Calu3 (cell line): ENCODE measurements around the gene BCL3. TPM values are rescaled to one million over a fixed set of nuclear protein-coding genes. Genes with fewer than 3 reads are reported as not detected.

ENCODE experiments used
- BruUV-seq: library from RNA; stranded (reverse); fragments of 400-500 nt; replicated peaks from 2 replicates; lab custom pipeline; 2021; lab: Mats Ljungman, UMichigan
- CTCF ChIA-PET: fragments of 300-600 bp; sonication (Branson Sonifier 250); formaldehyde crosslinking; loops from one replicate; lab custom pipeline; 2022; ENCODE audit warnings: antibody characterized with exemption; lab: Charles Lee
- DNase-seq: peaks from one replicate; pipeline ENCODE4 v3.0.0; 2022
- H3K27ac Mint-ChIP-seq: one replicate; pipeline ENCODE4 v1.8.0; 2022; ENCODE audit warnings: mixed read lengths; ENCODE audit not compliant: unreplicated experiment
- H3K27me3 Mint-ChIP-seq: one replicate; pipeline ENCODE4 v1.8.0; 2022; ENCODE audit warnings: mixed read lengths; ENCODE audit not compliant: unreplicated experiment
- H3K36me3 Mint-ChIP-seq: one replicate; pipeline ENCODE4 v1.8.0; 2022; ENCODE audit warnings: mild to moderate bottlenecking, moderate library complexity, mixed read lengths; ENCODE audit not compliant: insufficient read depth, unreplicated experiment
- H3K4me1 Mint-ChIP-seq: one replicate; pipeline ENCODE4 v1.8.0; 2022; ENCODE audit warnings: mild to moderate bottlenecking, low read depth, mixed read lengths; ENCODE audit not compliant: unreplicated experiment
- H3K4me3 Mint-ChIP-seq: one replicate; pipeline ENCODE4 v1.8.0; 2022; ENCODE audit warnings: mild to moderate bottlenecking, low read depth, moderate library complexity, mixed read lengths; ENCODE audit not compliant: unreplicated experiment
- H3K9me3 Mint-ChIP-seq: one replicate; pipeline ENCODE4 v1.8.0; 2022; ENCODE audit warnings: low read depth, mixed read lengths; ENCODE audit not compliant: unreplicated experiment
- intact Hi-C: fragments of 100-400 bp; cut with micrococcal nuclease; formaldehyde crosslinking; loops from one replicate; pipeline ENCODE4 v1.10.0; 2022; ENCODE audit not compliant: unreplicated experiment
- total RNA-seq: library from RNA; stranded (reverse); gene quantifications from 2 replicates; pipeline ENCODE4 v1.2.3, GENCODE V29; 2022
- TF ChIP-seq, protein P1 (sequence below): fragments of 200-600 bp; IDR thresholded peaks from one replicate; pipeline ENCODE4 v1.8.0; 2022; ENCODE audit warnings: antibody characterized with exemption; ENCODE audit not compliant: unreplicated experiment

The BCL3 gene
- total RNA-seq, 1 experiment from 2014 or later, result 37.7 TPM

DNA sequence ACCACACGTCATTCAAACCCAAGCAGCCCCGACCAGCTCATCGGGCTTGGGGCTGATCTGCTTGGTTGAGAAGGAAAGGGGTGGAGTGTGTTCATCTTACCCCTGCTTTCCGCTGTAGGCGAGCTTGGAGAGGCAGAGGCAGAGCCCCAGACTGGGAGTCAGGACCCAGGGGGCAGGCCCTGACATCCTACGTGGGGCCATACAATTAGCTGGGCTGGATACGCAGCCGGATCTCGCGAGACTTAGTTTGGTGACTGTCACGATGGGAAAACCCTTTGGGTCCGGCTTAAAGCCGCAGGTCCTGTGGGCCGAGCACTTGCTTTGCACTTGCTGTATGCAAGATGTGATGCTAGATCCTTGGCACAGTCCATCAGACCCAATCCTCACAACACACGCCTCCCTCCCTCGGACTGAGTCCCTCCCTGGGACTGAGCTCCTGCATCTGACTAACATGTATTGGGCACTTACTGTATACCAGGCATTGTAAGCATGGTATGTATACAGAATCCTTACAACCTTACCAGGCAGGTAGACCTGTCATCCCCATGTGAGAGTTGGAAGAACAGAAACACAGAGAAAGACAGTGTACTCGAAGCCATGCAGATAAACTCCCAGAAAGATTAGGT is 45.8 kb upstream of the BCL3 start:
- Mint-ChIP-seq H3K4me1 (peaks cover 10% of the 10 kb centered on the region), H3K9me3 (no peaks in the 10 kb centered on the region), H3K4me3 (no peak overlapping the region), H3K36me3 (no peaks in the 10 kb centered on the region), H3K27ac (no peak overlapping the region), H3K27me3 (no peaks in the 10 kb centered on the region)
- intact Hi-C loops, result no loop called here
- TF ChIP-seq, protein P1, sequence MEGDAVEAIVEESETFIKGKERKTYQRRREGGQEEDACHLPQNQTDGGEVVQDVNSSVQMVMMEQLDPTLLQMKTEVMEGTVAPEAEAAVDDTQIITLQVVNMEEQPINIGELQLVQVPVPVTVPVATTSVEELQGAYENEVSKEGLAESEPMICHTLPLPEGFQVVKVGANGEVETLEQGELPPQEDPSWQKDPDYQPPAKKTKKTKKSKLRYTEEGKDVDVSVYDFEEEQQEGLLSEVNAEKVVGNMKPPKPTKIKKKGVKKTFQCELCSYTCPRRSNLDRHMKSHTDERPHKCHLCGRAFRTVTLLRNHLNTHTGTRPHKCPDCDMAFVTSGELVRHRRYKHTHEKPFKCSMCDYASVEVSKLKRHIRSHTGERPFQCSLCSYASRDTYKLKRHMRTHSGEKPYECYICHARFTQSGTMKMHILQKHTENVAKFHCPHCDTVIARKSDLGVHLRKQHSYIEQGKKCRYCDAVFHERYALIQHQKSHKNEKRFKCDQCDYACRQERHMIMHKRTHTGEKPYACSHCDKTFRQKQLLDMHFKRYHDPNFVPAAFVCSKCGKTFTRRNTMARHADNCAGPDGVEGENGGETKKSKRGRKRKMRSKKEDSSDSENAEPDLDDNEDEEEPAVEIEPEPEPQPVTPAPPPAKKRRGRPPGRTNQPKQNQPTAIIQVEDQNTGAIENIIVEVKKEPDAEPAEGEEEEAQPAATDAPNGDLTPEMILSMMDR, result no peak
- BruUV-seq, result no TSS peak
- no peak for DNase-seq
- CTCF ChIA-PET, result interaction anchor here (0.6 to 0.7 kb wide), 2 partner anchors 59 to 131 kb away, joined by 3 read pairs; no protein-coding TSS in a partner anchor

DNA sequence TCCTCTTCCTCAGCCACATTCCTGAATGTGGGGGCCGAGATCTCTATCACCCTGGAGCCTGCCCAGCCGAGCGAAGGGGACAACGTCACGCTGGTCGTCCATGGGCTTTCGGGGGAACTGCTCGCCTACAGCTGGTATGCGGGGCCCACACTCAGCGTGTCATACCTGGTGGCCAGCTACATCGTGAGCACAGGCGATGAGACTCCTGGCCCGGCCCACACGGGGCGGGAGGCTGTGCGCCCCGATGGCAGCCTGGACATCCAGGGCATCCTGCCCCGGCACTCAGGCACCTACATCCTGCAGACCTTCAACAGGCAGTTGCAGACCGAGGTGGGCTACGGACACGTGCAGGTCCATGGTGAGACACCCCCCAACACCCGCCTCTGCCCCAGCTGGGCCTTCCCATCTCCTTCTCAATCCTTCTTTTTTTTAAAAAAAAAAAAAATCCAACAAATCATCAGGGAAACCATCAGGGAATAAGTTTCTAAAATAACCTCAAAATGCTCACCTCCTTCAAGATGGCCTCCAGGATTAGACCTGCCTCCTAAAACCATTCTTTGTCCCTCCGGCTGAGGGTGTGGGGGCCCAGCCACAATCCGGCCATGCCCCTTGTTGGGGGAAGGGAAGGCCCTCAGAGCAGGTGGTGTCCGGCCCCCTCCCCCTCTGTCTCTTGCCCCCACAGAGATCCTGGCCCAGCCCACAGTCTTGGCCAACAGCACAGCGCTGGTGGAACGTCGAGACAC is 45.0 kb upstream of the BCL3 start:
- Mint-ChIP-seq H3K4me3 (no peak overlapping the region), H3K36me3 (no peaks in the 10 kb centered on the region), H3K9me3 (no peaks in the 10 kb centered on the region), H3K27me3 (no peaks in the 10 kb centered on the region), H3K27ac (no peak overlapping the region), H3K4me1 (peaks cover 1% of the 10 kb centered on the region)
- no peak for DNase-seq
- TF ChIP-seq, protein P1, result no peak
- no TSS peak for BruUV-seq
- CTCF ChIA-PET, result interaction anchor here (0.6 kb wide), 1 partner anchor 58 kb away, joined by 3 read pairs; no protein-coding TSS in a partner anchor
- intact Hi-C loops, result no loop called here

DNA sequence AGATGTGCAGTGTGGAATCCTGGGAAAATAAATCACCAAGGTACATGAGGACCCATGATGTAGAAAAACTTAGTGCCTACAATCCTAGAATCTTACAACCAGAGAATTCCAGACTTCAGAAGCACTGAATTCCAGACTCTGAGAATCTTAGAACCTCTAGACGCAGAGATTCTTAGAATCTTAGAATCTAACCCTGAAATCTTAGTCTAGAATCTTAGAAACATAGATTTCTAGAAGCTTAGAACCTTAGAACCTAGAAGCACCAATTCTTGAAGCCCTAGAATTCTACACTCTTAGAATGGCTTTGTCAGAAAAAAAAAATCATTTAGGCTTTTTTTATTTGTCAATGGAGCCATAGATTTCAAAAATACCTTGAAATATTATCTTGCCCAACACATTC is 43.5 kb upstream of the BCL3 start:
- Mint-ChIP-seq H3K27ac (no peak overlapping the region), H3K9me3 (no peaks in the 10 kb centered on the region), H3K4me1 (no peaks in the 10 kb centered on the region), H3K36me3 (no peaks in the 10 kb centered on the region), H3K27me3 (no peaks in the 10 kb centered on the region), H3K4me3 (no peak overlapping the region)
- no peak for DNase-seq
- BruUV-seq, result no TSS peak
- TF ChIP-seq, protein P1, result no peak
- intact Hi-C loops, result no loop called here
- CTCF ChIA-PET, result no interaction called here

DNA sequence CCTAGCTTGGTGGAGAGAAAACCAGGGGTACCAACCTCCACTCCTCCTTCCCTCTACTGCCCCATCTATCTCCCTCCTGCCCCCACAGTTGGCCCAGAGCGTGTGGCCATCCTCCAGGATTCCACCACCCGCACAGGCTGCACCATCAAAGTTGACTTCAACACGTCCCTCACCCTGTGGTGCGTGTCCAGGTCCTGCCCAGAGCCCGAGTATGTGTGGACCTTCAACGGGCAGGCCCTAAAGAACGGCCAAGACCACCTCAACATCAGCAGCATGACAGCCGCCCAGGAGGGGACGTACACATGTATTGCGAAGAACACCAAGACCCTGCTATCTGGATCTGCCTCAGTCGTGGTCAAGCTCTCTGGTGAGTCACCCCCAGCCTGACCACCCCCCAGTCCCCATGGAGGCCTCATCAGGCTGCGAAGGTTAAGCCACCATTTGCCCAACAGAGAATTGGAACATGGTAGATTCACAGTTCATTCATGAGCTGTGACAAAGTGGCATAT is 43.0 kb upstream of the BCL3 start:
- H3K4me3 Mint-ChIP-seq, result no peak overlapping the region
- no peaks in the 10 kb centered on the region for H3K9me3 Mint-ChIP-seq
- intact Hi-C loops, result no loop called here
- no peaks in the 10 kb centered on the region for H3K36me3 Mint-ChIP-seq
- BruUV-seq, result no TSS peak
- CTCF ChIA-PET, result interaction anchor here (0.6 kb wide), 1 partner anchor 200 kb away, joined by 14 read pairs; the partner anchor contains the start of gene APOE
- no peaks in the 10 kb centered on the region for H3K27me3 Mint-ChIP-seq
- H3K4me1 Mint-ChIP-seq, result no peaks in the 10 kb centered on the region
- no peak overlapping the region for H3K27ac Mint-ChIP-seq
- TF ChIP-seq, protein P1, result no peak
- no peak for DNase-seq
